ENCODE measurements around the gene NLRC3. TPM values are rescaled to one million over a fixed set of nuclear protein-coding genes. Genes with fewer than 3 reads are reported as not detected.
"Not testable (repeated sequence)": the region's sequence is repeated elsewhere in the genome, so short reads cannot be mapped to it uniquely, and the experiment has no call there.

NLRC3 gene
- total RNA-seq, 2 experiments from 2014 or later, result 14.9 to 20.5 TPM

DNA sequence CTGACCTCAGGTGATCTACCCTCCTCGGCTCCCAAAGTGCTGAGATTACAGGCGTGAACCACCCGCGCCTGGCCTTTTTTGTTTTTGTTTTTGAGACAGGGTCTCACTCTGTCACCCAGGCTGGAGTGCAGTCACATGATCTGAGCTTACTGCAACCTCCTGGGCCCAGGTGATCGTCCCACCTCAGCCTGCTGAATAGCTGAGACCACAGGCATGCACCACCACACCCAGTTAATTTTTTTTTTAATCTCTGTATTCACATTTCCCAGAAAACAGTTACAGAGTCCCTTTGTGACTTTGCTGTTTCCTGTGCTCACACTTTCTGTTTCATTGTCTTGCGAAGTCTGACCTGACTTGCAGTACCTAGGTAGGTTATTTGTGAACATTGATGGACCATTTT is 73.7 kb downstream of the NLRC3 start:
- no peaks in the 10 kb centered on the region for H3K27me3 Mint-ChIP-seq
- peaks cover 62% of the 10 kb centered on the region for H3K4me1 Mint-ChIP-seq
- intact Hi-C loops (cut with DNase I, micrococcal nuclease), result loop anchor here (5.0 kb wide), 5 partner anchors 61 to 436 kb away; partner anchors contain the start of genes IL32 (in 1 of the 2), NAA60 (in 1 of the 2), NLRC3 (in 1 of the 2) and ZNF597 (in 1 of the 2)
- DNase-seq (peak; percentile 77), ATAC-seq (peak; percentile 60)
- H3K27ac Mint-ChIP-seq, result peak overlapping the region; percentile 91
- H3K9me3 Mint-ChIP-seq (ENCODE audit: low read depth), result no peaks in the 10 kb centered on the region
- ChIA-PET CTCF (interaction anchor here (0.7 kb wide), 1 partner anchor 39 kb away, joined by 3 read pairs; no protein-coding TSS in a partner anchor), POLR2A (interaction anchor here (0.6 kb wide), 1 partner anchor 172 kb away, joined by 4 read pairs; no protein-coding TSS in a partner anchor)
- H3K36me3 Mint-ChIP-seq (ENCODE audit: low read depth), result peaks cover 30% of the 10 kb centered on the region
- peak overlapping the region; percentile 65 for H3K4me3 Mint-ChIP-seq

DNA sequence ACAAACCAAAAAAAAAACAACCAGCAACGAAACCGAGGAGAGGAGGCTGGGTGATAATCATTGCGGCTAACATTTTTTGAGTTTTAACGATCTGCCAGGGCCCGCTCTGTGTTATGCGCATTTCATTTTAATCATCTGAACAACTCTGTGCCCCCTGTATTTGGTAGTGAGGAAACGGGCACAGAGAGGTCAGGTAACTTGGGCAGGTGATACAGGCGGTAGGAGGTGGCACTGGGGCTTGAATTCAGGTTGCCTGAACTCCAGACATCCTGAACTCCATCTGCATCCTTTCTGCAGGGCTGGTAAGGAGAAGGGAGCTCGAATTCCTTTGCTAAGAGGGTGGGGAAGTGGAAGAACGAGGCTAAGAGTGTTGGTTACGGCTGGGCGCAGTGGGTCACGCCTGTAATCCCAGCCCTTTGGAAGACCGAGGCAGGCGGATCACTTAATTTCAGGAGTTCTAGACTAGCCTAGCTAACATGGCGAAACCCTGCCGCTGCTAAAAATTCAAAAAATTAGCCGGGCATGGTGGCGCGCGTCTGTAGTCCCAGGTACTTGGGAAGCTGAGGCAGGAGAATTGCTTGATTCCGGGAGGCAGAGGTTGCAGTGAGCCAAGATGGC is 75.3 kb downstream of the NLRC3 start:
- Mint-ChIP-seq H3K36me3 (ENCODE audit: low read depth) (peaks cover 19% of the 10 kb centered on the region), H3K9me3 (ENCODE audit: low read depth) (no peaks in the 10 kb centered on the region), H3K27ac (peak overlapping the region; percentile 88), H3K4me3 (peak overlapping the region; percentile 95), H3K27me3 (no peaks in the 10 kb centered on the region), H3K4me1 (peaks cover 55% of the 10 kb centered on the region)
- ChIA-PET CTCF (interaction anchor here (1.0 to 1.5 kb wide), 2 partner anchors 9 to 253 kb away, joined by 3 read pairs; no protein-coding TSS in a partner anchor), POLR2A (no interaction called here)
- intact Hi-C loops (cut with DNase I, micrococcal nuclease), result loop anchor here (1.0 to 5.0 kb wide), 13 partner anchors 43 to 435 kb away; partner anchors contain the start of genes ZNF263 (in 2 of the 2), IL32 (in 1 of the 2), NAA60 (in 1 of the 2) and NLRC3 (in 1 of the 2)
- ATAC-seq (no peak), DNase-seq (no peak)

DNA sequence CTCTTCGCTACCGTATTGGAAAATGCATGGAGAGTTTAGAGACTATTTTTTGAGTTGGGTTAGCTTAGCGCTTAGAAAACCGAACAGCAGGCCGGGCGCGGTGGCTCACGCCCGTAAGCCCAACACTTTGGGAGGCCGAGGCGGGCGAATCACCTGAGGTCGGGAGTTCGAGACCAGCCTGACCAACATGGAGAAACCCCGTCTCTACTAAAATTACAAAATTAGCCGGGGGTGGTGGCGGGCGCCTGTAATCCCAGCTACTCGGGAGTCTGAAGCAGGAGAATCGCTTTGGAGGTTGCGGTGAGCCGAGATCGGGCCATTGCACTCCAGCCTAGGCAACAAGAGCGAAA is 75.8 kb downstream of the NLRC3 start:
- peak overlapping the region; percentile 88 for H3K27ac Mint-ChIP-seq
- DNase-seq; POLR2A ChIA-PET; ATAC-seq; H3K27me3 Mint-ChIP-seq; H3K9me3 Mint-ChIP-seq (ENCODE audit: low read depth): not testable (repeated sequence)
- peaks cover 19% of the 10 kb centered on the region for H3K36me3 Mint-ChIP-seq (ENCODE audit: low read depth)
- peak overlapping the region; percentile 95 for H3K4me3 Mint-ChIP-seq
- intact Hi-C loops (cut with DNase I, micrococcal nuclease), result loop anchor here (1.0 to 5.0 kb wide), 13 partner anchors 43 to 434 kb away; partner anchors contain the start of genes ZNF263 (in 2 of the 2), IL32 (in 1 of the 2), NAA60 (in 1 of the 2) and NLRC3 (in 1 of the 2)
- CTCF ChIA-PET, result interaction anchor here (1.0 to 1.5 kb wide), 2 partner anchors 9 to 253 kb away, joined by 3 read pairs; no protein-coding TSS in a partner anchor
- peaks cover 55% of the 10 kb centered on the region for H3K4me1 Mint-ChIP-seq

DNA sequence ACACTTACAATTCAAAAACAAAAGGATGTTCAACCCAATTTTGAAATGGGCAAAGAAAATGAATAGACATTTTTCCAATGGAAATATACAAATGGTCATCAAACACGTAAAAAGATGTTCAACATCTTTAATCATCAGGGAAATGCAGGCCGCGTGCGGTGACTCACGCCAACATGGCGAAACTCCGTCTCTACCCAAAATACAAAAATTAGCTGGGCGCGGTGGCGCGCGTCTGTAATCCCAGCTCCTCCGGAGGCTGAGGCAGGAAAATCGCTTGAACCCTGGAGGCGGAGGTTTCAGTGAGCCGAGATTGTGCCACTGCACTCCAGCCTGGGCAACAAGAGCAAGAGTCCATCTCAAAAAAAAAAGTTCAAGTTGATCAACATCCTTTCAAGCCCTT is 78.2 kb downstream of the NLRC3 start:
- CTCF ChIA-PET, result interaction anchor here (0.6 kb wide), 1 partner anchor 19 kb away, joined by 3 read pairs; no protein-coding TSS in a partner anchor
- intact Hi-C loops (cut with DNase I, micrococcal nuclease), result no loop called here
- H3K36me3 Mint-ChIP-seq (ENCODE audit: low read depth), result peaks cover 1% of the 10 kb centered on the region
- no peaks in the 10 kb centered on the region for H3K27me3 Mint-ChIP-seq
- H3K27ac Mint-ChIP-seq, result no peak overlapping the region
- POLR2A ChIA-PET, result no interaction called here
- H3K4me1 Mint-ChIP-seq, result peaks cover 38% of the 10 kb centered on the region
- H3K9me3 Mint-ChIP-seq (ENCODE audit: low read depth), result no peaks in the 10 kb centered on the region
- no peak overlapping the region for H3K4me3 Mint-ChIP-seq
- ATAC-seq, result no peak
- no peak for DNase-seq

GRCh38 chr16:3497771-3498170 is 79.4 kb downstream of the NLRC3 start:
- no peak for DNase-seq
- POLR2A ChIA-PET, result no interaction called here

DNA sequence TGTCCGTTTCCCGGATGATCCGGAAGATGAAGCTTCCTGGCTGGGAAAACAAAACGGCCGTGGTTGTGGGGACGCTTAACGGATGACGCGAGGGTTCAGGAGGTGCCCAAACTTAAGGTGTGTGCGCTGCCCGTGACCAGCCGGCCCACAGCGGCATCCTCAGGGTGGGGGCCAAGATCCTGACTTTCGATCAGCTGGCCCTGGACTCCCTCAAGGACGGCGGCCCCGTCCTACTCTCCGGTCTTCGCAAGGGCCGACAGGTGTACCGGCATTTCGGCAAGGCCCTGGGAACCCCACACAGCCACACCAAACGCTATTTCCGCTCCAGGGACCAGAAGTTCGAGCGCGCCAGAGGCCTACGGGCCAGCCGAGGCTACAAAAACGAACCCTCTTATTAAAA is 80.8 kb downstream of the NLRC3 start:
- no peaks in the 10 kb centered on the region for H3K9me3 Mint-ChIP-seq (ENCODE audit: low read depth)
- H3K27me3 Mint-ChIP-seq, result no peaks in the 10 kb centered on the region
- ATAC-seq, result no peak
- H3K36me3 Mint-ChIP-seq (ENCODE audit: low read depth), result peaks cover 1% of the 10 kb centered on the region
- POLR2A ChIA-PET, result no interaction called here
- peaks cover 17% of the 10 kb centered on the region for H3K4me1 Mint-ChIP-seq
- DNase-seq, result no peak
- H3K4me3 Mint-ChIP-seq, result no peak overlapping the region
- H3K27ac Mint-ChIP-seq, result no peak overlapping the region
- intact Hi-C loops (cut with DNase I, micrococcal nuclease), result no loop called here
- CTCF ChIA-PET, result no interaction called here

More at GRCh38 chr16:3497771-3498170, 79.4 kb downstream of the NLRC3 start:
- intact Hi-C loops (cut with DNase I, micrococcal nuclease), result no loop called here
- Mint-ChIP-seq H3K9me3 (ENCODE audit: low read depth) (no peaks in the 10 kb centered on the region), H3K36me3 (ENCODE audit: low read depth) (peaks cover 1% of the 10 kb centered on the region), H3K27me3 (no peaks in the 10 kb centered on the region), H3K4me1 (peaks cover 27% of the 10 kb centered on the region), H3K27ac (no peak overlapping the region), H3K4me3 (no peak overlapping the region)
- CTCF ChIA-PET, result interaction anchor here (0.6 to 1.0 kb wide), 2 partner anchors 9 to 53 kb away, joined by 3 read pairs; no protein-coding TSS in a partner anchor
- no peak for ATAC-seq

DNA sequence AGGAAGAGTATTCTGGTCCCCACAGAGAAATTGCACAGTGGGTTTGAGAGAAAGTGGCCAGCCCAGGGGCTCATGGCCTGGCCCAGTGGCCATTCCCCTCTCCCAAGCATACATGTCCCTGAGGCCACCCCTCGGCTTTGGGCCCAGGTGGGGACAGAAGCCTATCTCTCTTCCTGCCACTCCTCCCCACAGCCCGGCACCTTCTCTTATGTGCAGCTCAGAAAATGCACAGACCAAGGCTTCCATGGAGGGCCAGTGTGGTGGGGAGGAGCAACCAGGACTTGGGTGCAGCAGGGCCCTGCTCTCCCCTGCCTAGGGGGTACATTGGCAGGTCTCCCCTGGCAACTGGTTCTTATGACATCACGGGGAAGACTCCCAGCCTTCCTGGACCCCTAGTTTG is 82.0 kb downstream of the NLRC3 start, which contains the start of gene C16orf90:
Gene C16orf90 (minus strand): TSS at position 314 of the 400 bp plus-strand sequence. CDS start 68 bp downstream, at position 246.
- intact Hi-C loops (cut with DNase I, micrococcal nuclease), result no loop called here

GRCh38 chr16:3494386-3494973 is 82.7 kb downstream of the NLRC3 start:
- Mint-ChIP-seq H3K9me3 (ENCODE audit: low read depth) (no peaks in the 10 kb centered on the region), H3K36me3 (ENCODE audit: low read depth) (no peaks in the 10 kb centered on the region), H3K4me3 (no peak overlapping the region), H3K4me1 (peaks cover under 1% of the 10 kb centered on the region), H3K27ac (no peak overlapping the region), H3K27me3 (no peaks in the 10 kb centered on the region)
- DNase-seq (no peak), ATAC-seq (no peak)
- ChIA-PET POLR2A (interaction anchor here (0.6 kb wide), 1 partner anchor 38 kb away, joined by 6 read pairs; no protein-coding TSS in a partner anchor), CTCF (no interaction called here)
- intact Hi-C loops (cut with DNase I, micrococcal nuclease), result no loop called here

More for the DNA sequence above, 82.0 kb downstream of the NLRC3 start, which contains the start of gene C16orf90:
- POLR2A ChIA-PET, result no interaction called here
- Mint-ChIP-seq H3K27ac (no peak within 1 kb of the TSS), H3K27me3 (no peaks in the 10 kb centered on the region), H3K36me3 (ENCODE audit: low read depth) (no peaks in the 10 kb centered on the region), H3K4me3 (no peak within 1 kb of the TSS), H3K9me3 (ENCODE audit: low read depth) (no peaks in the 10 kb centered on the region), H3K4me1 (peaks cover 8% of the 10 kb centered on the region)
- no peak for DNase-seq
- no peak for ATAC-seq
- CTCF ChIA-PET, result no interaction called here

- H3K4me3 Mint-ChIP-seq, result no peak overlapping the region
Measured at GRCh38 chr16:3492356-3492755, 84.8 kb downstream of the NLRC3 start.

DNA sequence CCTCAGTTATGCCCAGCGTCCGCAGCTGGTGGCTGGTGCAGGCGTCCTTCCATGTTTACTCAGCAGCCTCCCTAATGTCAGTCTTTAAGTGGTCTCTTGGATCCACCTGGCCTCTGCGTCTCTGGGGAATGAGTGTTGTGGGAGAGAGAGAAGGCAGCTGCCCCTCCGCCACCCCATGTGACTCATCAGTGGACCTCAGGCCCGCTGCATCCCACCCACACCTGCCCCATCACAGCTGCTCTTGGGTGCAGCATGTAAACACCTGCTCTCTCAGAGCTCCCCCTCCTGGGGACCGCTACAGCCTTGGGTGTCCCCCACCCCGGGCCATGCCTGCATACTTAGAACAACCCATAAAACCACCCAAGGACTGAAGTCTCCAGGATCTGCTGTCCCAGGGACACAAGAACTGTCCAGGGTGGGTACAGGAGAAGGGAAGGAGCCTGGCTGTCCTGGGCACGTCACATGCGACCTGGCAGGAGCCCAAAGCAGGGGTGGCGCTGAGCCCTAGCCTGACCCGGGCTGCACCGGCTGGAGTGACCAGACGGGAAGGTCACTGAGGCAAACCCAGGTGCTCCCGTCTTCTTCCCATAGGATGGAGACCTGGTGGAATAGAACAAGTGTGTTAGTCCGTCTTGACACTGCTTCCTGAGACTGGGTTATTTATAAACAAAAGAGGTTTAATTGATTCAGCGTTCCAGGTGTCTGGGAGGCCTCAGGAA is 86.1 kb downstream of the NLRC3 start:
- CTCF ChIA-PET, result no interaction called here
- H3K36me3 Mint-ChIP-seq (ENCODE audit: low read depth), result no peaks in the 10 kb centered on the region
- intact Hi-C loops (cut with DNase I, micrococcal nuclease), result no loop called here
- H3K27me3 Mint-ChIP-seq, result no peaks in the 10 kb centered on the region
- DNase-seq, result no peak
- POLR2A ChIA-PET, result no interaction called here
- H3K27ac Mint-ChIP-seq, result peak overlapping the region; percentile 17
- no peaks in the 10 kb centered on the region for H3K9me3 Mint-ChIP-seq (ENCODE audit: low read depth)
- ATAC-seq, result peak; percentile 26
- H3K4me1 Mint-ChIP-seq, result no peaks in the 10 kb centered on the region
- H3K4me3 Mint-ChIP-seq, result no peak overlapping the region

More at GRCh38 chr16:3492356-3492755, 84.8 kb downstream of the NLRC3 start:
- Mint-ChIP-seq H3K9me3 (ENCODE audit: low read depth) (no peaks in the 10 kb centered on the region), H3K27me3 (no peaks in the 10 kb centered on the region), H3K27ac (no peak overlapping the region), H3K4me1 (no peaks in the 10 kb centered on the region), H3K36me3 (ENCODE audit: low read depth) (no peaks in the 10 kb centered on the region)
- ATAC-seq, result no peak
- DNase-seq, result no peak
- POLR2A ChIA-PET, result no interaction called here
- CTCF ChIA-PET, result no interaction called here
- intact Hi-C loops (cut with DNase I, micrococcal nuclease), result no loop called here
